Stimulated activated CD8-positive, alpha-beta memory T cell treated with anti-CD3 and anti-CD28 coated beads, Interleukin-7, amount 100 ng/mL, for 4 hours (primary cell): Measurements from ENCODE around the gene PARVB.

ENCODE experiments used
- DNase-seq, 2 donors: peaks; one replicate each; pipeline ENCODE4 v3.0.0-alpha.2; 2020; ENCODE audit warnings: low read depth in 2 of 2

PARVB gene

DNA sequence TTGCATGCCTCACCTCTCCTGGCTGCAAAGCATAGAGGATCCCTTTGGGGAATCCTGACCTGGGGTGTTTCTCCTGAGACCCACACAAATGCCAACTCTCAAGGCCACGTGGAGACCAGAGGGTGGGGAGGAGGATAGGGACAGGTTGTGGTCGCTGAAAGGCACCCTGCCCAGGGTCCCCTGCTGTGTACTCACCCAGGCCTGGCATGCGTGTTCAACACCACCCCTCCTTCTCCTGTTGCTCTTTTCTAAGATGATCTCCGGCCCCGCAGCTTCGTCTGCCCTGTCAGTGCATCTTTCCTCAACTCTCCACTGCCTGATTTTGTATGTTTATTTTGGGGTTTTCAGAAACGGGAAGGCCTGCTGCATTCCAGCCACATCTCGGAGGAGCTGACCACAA, 112.0 kb downstream of the PARVB start:
- no peak for DNase-seq

DNA sequence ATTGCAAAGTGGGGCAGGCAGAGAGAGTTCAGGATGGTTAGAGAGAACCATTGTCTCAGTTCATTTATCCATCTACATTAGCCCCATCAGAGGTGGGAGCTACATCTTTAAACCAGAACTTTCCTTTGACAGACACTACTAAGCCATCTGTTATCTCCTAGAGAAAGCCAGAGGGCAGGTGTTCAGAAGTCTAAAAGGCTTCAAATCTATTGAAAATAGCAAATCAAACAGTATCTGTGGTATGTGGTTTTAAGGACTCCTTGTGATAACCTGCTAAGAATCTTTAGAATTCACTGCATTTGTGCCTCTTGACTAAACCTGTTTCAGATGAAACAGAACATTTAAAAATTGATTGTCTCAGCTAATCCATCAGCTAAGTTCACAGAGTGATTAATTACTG, 112.7 kb downstream of the PARVB start:
- DNase-seq, result no peak

DNA sequence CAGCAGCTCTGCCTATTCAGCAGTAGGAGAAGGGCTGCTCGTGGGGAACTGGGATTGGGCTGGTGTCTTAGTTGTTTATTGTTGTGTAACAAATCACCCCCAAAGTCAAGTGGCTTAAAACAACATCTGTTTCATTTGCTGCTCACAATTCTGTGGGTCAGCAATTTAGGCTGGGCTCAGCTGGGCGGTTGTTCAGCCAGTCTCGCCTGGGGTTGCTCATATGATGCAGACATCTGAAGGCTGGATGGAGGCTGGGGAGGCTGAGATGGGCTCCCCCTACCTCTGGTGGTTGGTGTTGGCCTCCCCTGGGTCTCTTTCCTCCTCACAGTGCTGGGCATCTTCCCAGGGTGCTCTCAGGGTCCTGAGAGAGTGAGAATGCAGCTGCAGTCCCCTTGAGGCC, 113.3 kb downstream of the PARVB start:
- no peak for DNase-seq

DNA sequence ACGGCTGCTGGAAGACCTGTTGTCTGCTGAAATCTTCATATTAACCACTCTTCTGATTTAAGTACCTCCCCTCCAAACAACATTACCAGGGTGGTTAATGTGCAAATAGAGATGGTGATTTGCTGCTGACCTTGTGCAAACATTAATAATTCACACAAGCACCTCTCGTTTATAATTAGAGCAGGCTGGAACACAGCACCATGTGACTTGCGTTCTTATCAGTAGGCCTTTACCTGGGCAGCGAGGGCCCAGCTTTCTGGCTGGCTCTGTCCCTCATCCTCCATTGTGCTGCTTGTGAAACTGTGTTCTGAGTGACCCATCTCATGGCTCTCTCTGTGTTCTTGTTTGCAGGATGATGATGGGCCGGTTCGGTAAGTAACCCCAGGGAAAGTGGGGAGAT, 115.7 kb downstream of the PARVB start:
- DNase-seq, result no peak

DNA sequence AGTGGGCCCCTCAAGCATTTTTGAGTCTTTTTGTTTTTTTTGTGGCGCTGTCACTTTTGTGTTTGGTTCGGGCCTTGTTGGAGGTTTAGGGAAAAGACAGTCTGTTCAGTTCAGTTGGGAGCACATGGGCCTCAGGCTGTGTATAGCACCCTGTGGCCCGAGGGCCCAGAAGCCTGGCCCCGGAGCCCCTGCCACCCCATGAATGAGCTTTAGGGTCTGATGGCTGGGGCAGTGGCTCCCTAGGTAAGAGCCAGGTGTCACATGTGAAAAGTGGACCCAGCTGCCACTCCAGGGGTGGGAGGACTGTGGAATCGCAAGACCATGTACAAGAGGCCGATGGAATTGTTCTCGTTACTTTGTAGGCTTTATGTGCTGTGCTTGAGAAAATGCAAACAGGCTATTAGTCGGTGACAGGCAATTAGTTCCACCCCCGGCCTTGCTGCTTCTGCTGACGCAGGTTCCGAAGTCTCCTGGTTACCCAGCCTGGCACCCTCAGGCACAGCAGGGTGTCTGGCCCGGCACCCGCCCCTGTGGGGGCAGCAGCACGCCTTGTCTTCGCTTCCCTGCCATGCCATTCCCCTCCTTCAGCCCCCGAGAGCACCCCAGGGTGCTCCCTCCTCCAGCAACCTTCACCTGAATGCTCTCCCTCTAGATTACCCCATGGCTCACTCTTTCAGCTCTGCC, 118.5 kb downstream of the PARVB start:
- no peak for DNase-seq

DNA sequence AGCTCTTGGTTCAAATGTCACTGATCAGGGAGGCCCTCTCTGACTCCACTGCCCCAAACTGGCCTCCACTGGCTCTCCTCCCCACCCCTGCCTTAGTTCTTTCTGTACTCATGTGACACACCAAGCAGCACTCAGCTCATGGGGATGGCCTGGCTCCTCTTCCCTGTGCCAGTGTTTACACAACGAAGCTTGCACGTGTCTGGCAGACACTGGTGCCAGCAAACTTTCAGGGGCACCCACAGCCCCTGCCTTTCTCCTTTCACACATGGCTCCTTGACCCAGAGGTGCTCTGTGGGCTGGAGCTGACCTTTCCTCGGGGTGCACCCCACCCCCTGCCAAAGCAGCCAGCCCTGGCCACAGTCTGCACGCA, 119.0 kb downstream of the PARVB start:
- DNase-seq, result no peak

DNA sequence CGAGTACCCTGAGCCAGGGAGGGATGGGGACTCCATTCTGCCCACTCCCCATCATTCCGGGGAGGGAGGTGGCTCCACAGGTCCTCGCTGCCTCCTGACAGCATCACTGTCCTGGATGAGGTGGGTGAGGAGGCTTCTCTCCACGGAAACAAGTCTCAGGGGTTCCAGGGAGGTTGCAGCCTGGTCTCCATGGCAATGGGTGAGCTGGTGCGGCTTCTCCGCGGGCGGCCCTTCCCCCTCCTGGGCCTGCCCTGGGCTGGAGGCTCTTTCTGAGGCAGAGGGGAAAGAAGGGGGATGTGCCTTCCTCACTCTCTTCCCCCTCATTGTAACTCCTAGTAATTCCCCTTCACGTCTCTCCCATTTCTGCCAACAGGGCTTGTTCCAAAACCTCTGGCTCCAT, 119.5 kb downstream of the PARVB start:
- no peak for DNase-seq

DNA sequence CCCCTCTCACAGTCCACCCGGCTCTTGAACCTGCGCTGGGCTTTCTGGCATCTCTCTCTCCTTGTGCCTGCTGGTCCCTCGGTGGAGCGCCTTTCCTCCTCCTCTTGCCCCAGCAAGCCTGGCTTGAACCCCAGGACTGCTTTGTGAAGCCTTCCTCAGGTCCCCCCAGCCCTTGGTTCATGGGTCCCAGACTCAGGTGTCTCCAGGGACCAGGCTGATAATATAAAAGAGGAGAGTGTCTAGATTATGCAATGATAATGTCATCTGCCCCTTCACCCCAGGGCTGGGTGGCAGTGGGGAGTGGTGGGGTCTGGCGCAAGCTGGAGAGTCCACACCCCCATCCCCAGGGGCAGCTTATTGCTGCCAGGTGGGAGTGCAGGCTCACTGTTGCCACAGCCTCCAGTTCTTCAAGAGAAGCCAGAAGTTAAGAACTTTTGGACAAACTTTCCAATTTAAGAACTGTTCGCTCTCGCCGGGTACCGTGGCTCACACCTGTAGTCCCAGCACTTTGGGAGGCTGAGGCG, 120.0 kb downstream of the PARVB start:
- DNase-seq, result no peak

DNA sequence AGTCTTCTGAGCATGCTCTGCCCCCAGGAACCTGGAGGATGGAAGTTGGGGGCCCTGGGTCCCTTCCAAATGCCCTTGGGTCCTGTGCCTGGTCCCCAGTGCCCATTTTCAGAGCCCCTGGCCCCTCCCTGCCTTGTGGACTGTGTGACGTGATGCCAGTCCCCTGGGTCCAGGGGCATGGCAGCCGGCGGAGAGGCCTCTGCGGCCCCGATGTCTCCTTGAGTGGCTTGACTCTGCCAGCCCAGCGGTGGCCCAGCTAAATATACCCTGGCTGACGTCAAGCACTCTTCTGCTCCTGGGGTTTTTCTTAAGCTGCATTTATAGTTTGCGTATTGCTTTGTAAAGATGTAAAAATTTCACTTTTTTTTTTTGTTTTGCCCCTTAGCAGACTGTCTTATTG, 121.4 kb downstream of the PARVB start:
- DNase-seq, result no peak

DNA sequence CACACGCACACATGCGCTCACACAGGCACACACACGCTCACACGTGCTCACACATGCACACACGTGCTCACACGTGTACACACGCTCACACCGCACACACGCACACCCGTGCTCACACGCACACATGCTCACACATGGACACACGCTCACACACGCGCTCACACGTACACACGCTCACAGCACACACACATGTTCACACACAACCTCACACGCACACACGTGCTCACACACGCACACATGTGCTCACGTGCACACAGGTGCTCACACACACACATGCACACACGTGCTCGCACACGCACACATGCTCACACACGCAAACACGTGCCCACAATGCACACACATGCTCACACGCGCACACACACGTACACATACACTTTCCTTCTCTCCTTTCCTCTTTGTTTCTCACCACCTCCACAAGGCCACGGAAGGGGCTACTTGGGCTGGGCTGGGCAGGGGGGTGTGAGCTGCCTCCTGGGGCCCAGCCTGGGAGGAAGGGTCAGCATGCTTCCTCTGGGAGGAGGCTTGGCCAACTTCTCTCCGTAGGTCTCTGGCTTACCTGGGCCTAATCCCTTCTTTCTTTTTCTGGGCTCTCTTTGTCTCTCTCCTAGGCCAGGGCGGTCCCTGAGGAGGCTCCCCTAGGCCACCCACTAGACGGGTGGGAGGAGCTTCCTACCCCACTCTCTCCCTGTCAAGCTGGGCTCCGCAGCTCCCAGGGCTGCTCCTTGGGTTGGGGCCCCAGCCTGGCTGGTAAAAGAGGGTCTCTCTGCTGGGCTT, 122.2 kb downstream of the PARVB start:
- DNase-seq, result no peak

DNA sequence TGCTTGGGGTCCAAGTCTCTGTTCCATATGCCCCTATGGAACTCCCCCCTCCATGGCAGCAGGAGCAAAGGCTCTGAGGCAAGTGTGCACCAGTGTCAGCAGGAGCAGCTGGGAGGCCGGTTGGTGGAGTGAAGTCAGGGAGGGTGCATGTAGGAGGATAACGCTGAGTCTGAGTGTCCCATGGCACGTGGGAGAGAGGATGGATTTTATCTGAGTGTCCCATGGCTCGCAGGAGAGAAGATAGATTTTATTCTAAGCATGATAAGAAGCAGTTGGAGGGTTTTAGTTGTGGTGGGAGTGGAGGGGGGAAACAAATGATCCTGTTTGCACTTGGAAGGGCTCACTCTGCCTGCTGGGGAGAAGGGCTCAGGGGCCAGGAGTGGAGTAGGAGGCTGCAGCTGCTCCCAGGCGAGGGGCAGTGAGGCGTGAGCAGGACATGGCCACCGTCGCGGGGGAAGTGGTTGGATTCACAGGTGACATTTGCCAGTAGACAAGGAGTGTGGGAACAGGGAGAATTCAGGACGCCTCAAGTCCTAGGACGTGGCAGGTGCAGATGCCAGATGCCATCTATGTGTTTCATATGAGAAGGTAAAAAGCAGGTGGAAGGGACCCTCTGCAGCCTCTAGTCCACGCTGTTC, 123.0 kb downstream of the PARVB start:
- no peak for DNase-seq

DNA sequence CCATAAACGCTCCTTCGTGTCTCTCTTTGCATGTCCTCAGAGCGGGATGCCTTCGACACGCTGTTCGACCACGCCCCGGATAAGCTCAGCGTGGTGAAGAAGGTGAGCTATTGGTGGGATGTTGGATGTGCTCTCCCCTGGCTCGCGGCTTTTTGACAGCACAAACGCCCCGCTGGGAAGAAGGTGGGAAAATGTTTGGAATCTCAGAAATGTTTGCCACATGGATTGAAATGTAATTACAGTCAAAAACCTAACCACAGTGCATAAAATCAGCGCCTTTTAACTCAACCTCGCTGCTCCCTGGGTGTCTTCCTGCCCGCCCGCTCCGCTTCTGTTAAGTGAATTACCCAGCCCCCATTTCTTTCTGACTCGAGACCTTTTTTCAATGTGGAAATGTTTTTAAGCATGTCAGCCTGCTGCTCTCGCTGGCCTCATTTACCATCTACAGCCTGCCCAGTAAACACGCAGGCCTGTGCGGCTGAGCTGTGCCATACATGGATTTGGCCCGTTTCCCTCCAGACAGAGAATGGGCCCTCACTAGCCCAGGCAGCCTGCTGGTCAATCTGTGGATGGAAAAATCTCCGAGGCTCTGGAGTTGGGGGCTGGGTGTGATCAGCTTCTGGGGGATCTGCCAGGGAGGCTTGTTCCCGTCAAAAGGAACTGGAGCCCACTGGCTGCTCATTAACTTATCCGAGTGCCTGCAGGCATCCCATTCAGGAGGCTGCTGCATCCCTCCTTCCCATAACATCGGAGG, 123.9 kb downstream of the PARVB start:
- DNase-seq, result no peak

DNA sequence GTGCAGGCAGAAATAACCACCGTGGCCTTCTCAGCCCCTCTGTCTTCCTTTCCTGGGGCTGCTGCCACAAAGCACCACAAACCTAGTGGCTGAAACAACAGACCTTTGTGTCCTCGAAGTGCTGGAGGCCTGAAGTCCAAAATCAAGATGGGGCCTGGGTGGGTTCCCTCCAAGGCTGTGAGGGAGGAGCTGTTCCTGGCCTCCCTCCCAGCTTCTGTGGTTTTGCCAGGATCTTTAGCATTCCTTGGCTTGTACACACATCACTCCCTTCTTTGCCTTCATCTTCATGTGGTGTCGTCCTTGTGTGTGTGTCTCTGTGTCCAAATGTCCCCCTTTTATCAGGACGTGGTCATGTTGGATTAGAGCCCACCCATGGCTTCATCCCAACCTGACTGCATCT, 127.6 kb downstream of the PARVB start:
- no peak for DNase-seq

DNA sequence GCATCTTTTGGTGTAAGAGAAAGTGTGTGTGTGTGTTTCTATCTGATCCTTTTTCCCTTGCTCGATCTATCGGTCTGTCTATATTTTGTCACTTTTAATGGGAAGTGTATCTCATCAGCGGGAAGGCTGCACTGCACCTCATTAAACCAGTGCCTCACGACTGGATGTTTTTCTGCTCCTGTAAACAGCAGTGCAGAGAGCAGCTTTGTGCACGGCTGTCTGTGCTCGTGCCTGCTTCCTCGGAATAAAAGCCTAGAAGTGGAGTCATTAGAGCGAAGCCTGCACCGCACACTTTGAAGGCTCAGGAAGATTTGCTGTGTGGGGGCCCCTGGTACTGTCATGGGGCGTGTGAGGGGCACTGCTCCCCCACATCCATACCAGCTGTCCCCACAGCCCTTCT, 129.6 kb downstream of the PARVB start:
- no peak for DNase-seq

DNA sequence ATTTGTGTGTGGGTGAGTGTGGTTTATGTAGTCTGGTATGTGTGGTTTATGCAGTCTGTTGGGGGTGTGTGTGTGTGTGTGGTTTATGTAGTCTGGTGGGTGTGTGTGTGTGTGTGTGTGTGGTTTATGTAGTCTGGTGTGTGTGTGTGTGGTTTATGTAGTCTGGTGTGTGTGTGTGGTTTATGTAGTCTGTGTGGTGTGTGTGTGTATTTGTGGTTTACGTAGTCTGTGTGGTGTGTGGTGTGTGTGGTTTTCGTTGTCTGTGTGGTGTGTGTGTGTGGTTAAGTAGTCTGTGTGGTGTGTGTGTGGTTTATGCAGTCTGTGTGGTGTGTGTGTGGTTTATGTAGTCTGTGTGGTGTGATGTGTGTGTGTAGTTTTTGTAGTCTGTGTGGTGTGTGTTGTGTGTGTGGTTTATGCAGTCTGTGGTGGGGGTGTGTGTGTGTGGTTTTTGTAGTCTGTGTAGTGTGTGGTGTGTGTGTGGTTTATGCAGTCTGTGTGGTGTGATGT, 130.4 kb downstream of the PARVB start:
- no peak for DNase-seq

DNA sequence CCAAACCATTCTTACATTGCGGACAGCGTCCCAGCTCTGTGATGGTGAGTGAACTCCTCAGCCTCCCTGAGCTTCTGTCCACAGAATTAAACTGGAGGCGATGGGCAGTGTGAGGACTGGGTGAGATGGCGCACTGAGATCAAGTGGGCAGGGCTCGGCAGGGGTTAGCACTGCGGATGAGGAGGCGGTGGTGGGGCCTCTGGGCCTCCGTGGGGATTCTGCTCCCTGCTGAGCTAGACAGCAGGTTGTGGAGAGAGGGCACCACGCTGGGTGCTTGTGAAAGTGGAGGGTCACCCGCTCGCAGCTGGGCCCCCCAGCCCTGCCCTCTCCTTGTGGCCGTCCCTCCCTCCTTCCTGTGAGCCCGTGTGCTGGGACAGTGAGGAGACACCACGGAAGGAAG, 131.0 kb downstream of the PARVB start:
- DNase-seq, result no peak

DNA sequence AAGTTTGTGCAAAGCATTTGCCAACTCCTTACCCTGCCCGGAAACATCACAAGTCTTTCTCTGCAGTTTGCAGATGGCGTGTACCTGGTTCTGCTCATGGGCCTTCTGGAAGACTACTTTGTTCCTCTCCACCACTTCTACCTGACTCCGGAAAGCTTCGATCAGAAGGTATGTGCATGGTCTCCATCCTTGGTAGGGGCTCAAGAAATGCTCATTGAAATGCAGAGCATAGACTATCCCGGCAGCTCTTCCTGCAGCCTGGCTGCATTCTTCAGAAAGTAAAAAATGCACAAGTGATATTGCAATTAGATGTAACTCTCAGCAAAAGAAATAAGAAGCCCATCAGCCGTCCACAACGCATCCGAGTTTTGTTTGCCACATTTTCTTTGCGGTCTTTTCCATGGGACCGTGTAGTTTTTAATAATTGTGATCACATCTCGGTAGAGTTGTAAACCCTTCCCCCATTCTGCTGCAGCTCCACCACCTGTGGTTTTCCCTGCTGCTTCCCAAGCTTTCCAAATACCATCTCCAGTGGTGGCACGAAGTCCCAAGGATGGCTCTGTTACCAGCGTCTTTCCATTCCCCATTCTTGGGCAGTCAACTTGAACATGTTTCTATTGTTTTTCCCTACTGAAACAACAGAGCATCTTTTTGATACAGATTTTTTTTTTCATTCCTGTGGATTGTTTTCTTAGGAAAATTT, 134.0 kb downstream of the PARVB start:
- no peak for DNase-seq

DNA sequence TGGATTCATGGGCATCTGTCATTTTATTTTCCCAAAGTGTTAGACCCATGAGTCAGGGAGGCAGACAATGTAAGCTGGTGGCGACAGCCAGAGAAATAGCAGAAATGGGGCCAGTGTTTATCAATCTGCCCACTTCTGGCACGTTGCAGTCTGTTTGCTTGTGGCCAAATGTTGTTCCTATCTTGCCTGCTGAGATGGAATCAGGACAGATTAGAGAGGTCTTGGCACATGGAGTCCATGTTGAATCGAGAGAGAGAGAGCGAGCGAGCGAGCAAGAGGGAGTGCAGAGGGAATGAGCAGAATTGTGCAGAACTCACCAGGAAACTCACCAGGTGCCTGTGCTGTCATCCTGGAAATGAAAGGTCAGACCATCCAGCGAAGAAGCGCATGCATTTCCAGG, 134.7 kb downstream of the PARVB start:
- DNase-seq, result no peak

DNA sequence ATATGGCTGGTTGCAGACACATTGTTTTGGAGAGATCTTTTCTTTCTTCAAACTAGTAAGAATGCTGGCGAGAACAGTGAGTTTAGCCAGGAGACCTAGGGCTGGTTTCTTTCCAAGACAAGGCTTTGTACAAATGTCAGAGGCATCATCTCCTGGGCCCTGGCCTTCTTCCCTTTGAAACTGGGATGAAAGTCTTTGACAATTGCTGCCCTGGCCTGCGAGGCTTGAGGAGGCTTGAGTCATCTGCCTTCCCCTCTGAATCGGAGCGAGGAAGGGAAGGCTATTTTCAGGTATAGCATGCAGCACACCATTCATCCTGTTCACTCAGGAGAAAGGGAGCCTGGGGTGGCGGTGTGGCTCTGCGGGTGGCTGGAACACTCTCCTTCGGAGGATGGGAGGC, 135.1 kb downstream of the PARVB start:
- no peak for DNase-seq

DNA sequence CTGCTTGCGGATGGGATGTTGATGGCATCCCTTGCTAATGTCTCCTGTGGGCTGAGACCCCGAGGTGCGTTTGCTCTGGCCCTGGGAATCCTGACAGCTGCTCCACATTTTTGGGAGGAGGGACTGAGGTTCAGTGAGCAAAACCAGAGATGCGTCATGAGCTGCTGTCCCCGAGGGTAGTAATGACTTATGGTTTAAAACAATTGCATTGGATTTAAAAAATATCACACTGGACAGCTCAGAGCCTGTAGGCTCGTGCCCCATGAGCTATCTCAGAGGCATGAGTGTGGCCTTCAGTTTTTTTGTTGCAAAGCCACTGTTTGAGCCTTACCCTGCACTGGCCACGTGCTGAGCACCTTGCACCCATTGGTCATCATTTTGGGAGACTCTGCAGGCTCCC, 135.7 kb downstream of the PARVB start:
- no peak for DNase-seq

DNA sequence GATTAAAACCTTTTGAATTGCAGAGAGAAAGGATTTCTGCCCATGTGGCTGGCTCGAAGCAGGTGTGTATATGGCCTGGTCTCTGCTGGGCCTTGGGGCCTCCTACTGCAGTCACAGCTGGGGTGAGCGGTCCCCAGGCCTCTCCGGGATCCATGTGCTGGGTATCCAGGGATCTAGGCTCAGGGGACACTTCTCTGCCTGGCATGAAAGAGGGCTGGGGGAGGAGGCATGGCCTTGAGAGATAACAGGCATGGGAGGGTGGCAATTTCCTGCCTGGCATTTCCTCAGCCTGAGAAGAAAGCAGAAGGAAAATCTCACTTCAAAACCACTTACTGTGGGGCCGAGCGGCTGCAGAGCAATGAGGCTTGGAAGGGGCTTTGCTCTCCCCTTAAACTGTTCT, 136.3 kb downstream of the PARVB start:
- no peak for DNase-seq
